Epithelial cell of esophagus (primary cell): ENCODE measurements around the gene MRPS31.

Source experiments
- DNase-seq: peaks from one replicate; pipeline ENCODE4 v3.0.0; 2010; ENCODE audit warnings: low read depth
- H3K4me3 ChIP-seq: 2 replicates; pipeline ENCODE4 v1.5.1; 2011; ENCODE audit warnings: mild to moderate bottlenecking, low read length, control low read depth
- CTCF ChIP-seq: IDR thresholded peaks from 2 replicates; pipeline ENCODE4 v1.5.1; 2011; ENCODE audit warnings: low read depth, mild to moderate bottlenecking, low read length, control low read depth, inconsistent platforms; ENCODE audit not compliant: insufficient read depth; ENCODE audit errors: missing control alignments

The MRPS31 gene

DNA sequence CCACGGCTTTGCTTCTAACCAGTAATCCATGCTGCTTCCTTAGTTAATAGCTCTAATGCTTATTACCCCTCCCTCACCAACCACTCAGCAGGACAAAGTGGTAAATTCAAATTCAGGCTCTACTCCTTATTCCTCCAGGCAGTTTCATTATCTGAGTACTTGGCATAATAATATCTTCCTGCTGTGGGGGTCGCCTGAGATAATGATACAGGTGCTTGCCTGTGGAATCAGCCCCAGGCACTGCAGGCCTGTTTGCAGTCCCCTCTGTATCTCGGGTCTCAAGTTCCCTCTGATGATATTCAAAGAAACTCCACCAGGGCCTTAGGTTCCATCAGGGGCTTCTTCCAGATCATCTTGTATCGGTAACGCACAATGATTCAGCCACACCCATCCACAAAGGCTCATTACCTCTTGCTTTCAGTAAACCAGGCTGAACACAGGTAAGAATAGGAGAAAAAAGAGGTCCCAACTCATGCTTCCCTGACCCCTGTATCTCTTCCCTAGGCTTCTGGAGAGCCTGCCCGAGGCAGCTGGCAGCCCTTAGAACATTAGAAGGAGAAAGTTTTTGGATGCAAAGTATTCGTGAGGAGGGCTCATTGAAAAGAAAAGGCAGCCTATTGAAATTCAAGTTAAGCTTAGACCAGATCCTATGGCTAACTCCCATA, 90.2 kb downstream of the MRPS31 start:
- no peak for TF ChIP-seq CTCF
- no peak for DNase-seq
- no peak overlapping the region for H3K4me3 ChIP-seq

DNA sequence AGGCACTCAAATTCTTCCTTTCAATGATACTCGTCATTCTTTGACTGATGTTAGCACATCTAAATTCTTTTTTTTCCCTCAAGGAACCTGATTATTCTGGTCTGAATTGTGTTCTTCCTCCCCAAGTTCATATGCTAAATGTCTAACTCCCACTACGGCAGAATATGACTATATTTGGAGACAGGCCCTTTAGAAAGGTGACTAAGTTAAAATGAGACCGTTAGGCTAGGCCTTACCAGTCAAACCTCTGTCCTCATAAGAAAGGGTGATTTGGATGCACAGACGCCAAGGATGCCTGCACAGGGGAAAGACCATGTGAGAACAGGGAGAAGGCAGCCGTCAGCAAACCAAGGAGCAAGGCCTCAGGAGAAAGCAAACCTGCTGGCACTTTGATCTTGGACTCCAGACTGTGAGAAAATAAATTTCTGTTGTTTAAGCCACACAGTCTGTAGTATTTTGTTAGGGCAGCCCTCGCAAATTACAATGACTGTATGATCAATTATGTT, 91.5 kb downstream of the MRPS31 start:
- DNase-seq: no peak
- H3K4me3 ChIP-seq: no peak overlapping the region
- no peak for TF ChIP-seq CTCF
